ENCODE measurements around the gene DYSF. TPM values are rescaled to one million over a fixed set of nuclear protein-coding genes. Genes with fewer than 3 reads are reported as not detected.

The DYSF gene
- total RNA-seq, 1 donor from 2014 or later = 49.2 TPM

DNA sequence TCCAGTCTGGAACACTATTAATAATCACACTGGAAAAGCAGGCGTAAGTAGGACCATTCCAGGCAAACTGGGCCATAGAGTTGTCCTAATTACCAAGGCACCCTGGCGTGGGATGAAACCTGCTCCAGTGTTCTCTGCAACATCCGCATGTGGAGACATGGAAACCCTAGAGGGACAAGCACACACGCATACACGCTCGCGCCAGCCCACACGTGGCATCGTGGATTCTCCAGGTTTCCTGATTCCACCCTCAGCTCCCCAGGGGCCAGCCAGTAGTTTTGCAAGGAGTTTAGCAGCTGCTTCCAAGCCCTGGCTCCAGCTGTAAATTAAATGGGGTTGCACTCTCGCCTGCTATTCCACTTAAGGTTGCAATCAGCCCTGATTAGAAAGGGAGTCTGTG lies 127.7 kb downstream of the DYSF start:
- DNase-seq = peak; percentile 85

DNA sequence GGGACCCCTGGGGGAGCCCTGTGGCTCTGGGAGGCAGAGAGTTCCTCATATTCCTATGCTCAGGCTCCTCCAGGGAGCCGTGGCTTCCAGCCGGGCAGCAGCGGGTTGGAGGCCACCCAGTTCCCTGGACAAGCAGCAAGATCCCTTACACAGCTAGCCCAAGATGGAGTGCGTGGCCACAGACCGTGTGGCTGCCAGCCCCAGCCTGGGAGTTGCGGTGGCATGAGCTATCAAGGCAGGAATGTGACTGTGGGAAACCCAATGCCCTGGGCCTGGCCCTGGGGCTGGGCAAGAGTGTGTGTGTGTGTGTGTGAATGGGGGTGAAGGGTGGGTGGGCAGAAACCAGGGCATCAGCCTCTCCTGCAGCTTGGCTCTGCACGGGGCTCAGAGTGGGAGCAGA lies 130.5 kb downstream of the DYSF start:
- ATAC-seq (no peak), DNase-seq (no peak)
- intact Hi-C loops (cut with micrococcal nuclease) = no loop called here

More for the DNA sequence above, 127.7 kb downstream of the DYSF start:
- intact Hi-C loops (cut with micrococcal nuclease) = no loop called here
- peak; percentile 56 for ATAC-seq

DNA sequence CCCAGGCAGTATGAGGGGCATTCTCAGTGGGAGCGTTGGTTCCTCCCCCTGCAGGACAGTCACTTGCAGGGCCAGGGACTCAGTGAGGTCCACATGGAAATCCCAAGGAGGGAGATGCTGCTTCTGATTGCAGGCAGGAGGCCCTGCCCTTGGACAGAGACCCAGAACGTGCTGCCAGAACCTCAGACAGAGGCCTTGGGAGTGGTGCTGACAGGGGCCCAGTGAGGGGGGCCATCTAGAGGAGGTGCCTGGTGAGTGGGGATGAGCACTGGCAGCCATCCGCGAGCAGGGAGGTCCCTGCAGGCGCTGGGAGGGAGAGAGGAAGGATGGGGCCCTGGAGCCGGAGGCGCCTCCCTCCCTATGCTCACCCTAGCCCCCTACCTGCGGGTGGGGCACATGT lies 133.1 kb downstream of the DYSF start:
- DNase-seq (no peak), ATAC-seq (no peak)
- intact Hi-C loops (cut with micrococcal nuclease) = no loop called here

DNA sequence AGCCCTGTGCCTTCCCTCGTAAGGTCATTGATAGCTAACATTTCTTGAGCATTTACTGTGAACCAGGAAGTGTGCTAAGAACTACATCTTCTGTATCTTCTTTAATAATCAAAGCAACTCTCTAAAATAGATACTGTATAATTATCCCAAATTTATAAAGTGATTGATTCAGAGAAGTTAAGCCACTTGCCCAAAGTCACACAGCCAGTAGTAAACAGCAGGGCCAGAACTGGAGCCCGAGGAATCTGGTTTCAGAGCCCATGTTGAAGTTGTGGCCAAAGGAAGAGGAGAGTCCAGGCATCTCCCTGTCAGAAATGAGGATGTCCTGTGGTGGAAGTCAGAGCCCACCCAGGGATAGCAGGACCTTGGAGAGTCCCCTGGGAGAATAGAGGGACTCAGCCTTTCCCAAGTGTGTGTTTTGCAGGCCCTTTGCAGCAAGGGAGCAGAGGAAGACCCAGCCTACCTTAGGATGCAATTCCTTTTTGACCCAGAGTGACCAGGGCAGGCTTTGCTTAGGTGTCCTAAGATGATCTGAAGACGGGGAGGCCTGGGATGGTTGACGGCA lies 134.2 kb downstream of the DYSF start:
- ATAC-seq (no peak), DNase-seq (no peak)
- intact Hi-C loops (cut with micrococcal nuclease) = no loop called here

DNA sequence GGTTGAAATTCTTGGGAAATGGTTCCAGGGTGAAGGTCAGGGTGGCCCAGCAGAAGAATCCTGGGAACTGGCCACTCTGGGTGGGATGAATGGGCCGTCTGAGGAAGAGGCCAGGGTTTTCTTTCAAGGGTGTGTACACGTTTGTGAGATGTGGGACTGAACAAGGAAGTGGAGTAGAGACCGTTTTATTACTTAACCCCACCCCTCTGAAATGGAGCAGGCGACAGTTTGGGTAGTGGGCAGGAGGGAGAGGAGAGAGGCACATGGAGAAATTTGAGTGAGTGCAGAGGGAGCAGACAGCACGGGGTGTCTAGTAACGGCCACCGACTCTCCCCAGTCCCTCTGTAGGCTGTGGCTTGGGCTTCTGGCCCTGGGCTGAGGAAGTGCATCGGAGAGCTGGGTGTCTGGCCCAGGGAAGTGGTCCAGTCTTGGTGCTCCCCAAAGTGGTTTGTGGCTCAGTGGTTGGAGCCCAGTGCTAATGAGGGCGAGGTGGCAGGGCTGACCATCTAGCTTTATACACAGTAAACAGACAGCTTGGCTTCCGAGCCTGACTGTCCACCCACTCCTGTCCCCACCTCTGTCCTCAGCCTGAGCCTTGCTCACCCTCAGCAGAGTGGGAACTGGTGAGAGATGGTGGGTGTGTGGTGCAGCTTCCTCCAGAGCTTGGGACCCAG lies 135.3 kb downstream of the DYSF start:
- intact Hi-C loops (cut with micrococcal nuclease) = no loop called here
- DNase-seq = no peak
- no peak for ATAC-seq

DNA sequence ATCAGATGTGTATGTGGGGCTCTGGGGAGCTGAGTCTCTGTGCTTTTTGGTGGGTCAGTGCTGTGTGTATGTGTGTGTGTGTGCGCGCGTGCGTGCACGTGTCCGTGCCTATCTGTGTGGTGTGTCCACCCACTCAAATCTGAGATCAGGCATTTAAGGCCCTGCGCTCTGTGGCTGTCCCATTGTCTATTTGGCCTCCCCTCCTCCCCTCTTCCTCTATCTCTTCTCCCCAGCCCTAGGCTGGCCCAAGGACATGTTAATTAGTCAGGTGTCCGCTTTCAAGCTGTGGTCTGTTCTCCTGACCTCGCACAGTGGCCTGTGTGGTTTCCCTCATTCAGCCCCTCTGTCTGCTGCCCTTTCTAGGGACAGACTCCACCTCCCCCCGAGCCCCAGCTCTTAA lies 136.4 kb downstream of the DYSF start:
- intact Hi-C loops (cut with micrococcal nuclease) = no loop called here
- no peak for DNase-seq
- no peak for ATAC-seq

DNA sequence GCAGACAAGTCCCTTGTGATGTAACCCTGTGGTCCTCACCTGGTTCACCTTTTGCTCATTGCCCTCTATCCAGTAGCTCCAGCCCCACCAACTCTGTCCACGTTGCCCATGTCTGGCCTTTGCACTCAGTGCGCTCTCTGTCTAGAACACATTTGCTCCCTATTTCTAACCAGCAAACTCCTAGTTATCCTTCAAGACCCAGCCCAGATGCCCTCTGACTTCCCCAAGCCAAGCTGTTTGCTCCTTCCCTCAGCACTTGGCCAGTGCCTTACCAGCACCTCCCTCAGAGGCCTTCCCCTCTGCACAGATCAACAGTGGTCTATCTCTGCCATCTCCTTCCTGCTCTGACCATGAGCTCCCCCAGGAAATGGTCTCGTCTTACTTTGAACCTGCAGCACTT lies 137.7 kb downstream of the DYSF start:
- ATAC-seq = no peak

DNA sequence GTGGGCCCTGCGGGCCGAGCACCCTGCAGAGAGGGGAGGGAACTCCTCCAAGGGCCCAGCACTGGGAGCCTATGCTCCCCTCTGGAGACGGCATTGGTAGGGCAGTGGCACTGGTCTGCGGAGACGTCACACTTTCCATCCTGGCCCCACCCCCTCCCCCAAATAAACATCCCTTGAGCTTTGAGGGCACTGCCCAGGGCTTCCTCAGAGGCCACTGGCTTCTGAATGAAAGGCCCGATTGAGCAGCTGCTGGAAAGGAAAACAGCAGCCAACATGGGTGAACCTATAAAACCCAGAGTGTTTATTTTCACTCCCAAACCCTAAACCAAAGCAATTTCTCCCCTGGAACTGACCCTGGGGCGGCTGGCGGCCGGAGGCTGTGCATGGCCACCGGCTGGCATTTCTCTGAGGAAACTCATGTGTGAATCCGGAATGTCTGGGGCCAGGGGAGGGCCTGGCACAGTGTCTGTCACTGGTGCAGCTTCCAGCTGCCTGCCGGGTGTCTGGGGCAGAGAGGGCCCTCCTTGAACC lies 138.9 kb downstream of the DYSF start:
- intact Hi-C loops (cut with micrococcal nuclease) = no loop called here
- ATAC-seq = peak; percentile 29
- no peak for DNase-seq

More for the DNA sequence above, 137.7 kb downstream of the DYSF start:
- DNase-seq = no peak
- intact Hi-C loops (cut with micrococcal nuclease) = no loop called here

DNA sequence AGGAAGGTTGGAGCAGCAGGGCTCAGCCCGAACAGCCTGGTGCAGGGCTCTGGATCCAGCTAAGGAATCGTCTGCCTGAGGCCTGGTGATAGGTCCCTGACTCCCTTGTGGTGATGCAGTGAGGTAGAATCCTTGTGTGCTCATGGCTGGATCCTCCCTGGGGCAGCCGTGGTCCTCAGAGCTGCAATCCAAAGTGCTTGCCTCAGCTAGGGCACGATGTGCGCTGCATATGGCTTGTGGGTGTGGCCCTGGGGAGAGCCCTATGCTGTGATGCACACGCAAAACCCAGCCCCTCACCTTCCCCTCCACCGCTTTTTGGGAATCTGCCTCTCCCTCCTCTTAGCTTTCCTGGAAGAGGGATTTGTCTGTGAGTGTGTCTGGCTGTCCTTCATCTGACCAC lies 142.2 kb downstream of the DYSF start:
- intact Hi-C loops (cut with micrococcal nuclease) = no loop called here
- DNase-seq (no peak), ATAC-seq (no peak)

DNA sequence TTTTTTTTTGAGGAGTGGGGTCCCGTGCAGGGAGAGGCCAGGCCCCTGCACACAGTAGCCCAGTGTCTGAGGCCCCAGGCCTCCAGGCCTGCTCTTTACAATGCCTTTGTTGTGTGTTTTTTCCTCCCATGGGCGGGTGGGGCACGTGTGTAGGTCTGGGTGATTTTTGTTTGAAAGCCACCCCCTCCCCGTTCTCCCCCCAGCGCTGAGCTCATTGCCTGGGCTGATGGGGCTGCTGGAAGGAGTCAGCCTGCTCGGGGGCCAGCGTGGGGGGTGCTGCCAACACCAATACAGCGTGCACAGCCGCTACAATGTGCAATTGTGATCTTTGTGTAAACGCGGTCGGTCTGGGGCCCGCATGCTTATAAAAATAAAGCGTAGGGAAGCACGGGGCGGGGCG lies 142.7 kb downstream of the DYSF start:
- ATAC-seq (no peak), DNase-seq (no peak)
- intact Hi-C loops (cut with micrococcal nuclease) = no loop called here

DNA sequence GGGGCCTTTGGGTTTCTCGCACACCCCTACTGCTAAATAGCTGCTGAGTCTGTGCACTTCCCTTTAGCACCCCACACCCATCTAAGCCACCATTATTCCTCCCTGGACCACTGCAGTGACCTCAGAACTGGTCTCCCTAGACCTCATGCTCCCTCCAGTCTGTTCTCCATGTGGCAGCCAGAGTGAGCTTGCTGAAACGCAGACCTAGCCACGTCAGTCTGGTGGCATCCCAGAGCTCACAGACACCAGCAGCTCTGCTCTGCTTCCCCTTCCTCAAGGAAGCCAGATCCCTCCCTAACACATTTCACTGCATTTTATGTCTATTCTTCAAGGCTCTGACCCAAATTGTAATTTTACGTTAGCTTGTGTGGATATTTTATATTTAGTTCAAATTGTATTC lies 144.4 kb downstream of the DYSF start:
- ATAC-seq (no peak), DNase-seq (no peak)
- intact Hi-C loops (cut with micrococcal nuclease) = no loop called here

DNA sequence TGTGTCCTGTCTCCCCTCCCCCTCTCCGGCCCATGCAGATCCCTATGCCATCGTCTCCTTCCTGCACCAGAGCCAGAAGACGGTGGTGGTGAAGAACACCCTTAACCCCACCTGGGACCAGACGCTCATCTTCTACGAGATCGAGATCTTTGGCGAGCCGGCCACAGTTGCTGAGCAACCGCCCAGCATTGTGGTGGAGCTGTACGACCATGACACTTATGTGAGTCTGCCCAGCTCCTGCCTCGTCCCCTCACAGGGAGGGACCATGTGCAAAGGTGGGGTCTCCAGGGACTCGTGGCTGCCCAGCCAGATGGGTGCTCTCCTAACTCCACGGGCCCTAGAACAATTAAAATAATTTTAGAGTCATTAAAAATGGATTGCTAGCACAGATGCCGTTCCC lies 145.2 kb downstream of the DYSF start:
- intact Hi-C loops (cut with micrococcal nuclease) = no loop called here
- no peak for ATAC-seq
- DNase-seq = no peak

DNA sequence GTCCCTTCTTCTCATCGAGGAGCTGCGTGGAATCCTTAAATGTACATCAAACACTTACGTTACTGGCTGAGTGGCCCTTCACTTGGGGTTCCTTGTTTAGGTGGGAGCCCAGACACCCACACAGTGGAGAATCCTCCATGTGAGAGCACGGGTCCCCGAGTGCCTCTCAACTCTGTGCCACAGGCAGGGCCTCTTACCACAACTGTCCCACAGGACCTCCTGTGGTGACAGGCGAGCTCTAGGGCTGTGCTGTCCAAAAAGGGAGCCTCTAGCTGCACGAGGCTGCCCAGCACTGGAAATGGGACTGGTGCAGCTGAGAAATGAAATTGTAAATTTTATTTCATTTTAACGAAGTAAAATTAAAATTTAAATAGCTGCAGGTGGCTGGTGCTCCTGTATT lies 145.7 kb downstream of the DYSF start:
- no peak for DNase-seq
- intact Hi-C loops (cut with micrococcal nuclease) = no loop called here
- no peak for ATAC-seq

DNA sequence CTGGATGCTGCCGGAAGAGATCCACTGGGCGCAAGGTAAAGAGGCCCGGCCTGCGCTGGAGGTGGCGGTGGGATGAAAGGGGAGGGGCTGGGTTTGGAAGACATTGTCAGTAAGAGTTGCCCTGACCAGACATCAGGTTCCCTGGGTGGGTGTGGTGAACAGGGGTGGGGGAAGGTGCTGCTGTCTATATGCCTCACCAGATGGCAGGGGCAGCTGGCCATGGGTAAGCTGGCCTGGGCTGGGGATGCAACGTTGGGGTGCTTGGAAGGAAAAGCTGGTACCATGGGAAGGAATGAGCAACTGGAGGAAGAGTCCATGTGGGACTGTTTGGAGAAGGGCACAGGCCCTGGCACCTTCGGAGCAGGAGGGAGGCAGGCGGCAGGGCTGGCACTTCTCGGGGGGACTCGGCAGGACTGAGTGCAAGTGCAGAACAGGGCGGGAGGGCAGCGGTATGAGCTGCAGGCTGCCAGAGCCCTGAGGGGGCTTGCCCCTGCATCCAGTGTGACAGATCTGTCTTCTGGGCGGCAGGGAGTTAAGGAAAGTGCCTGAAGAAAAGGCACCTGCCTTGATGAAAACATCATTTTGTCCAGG lies 146.4 kb downstream of the DYSF start:
- intact Hi-C loops (cut with micrococcal nuclease) = no loop called here
- no peak for ATAC-seq

DNA sequence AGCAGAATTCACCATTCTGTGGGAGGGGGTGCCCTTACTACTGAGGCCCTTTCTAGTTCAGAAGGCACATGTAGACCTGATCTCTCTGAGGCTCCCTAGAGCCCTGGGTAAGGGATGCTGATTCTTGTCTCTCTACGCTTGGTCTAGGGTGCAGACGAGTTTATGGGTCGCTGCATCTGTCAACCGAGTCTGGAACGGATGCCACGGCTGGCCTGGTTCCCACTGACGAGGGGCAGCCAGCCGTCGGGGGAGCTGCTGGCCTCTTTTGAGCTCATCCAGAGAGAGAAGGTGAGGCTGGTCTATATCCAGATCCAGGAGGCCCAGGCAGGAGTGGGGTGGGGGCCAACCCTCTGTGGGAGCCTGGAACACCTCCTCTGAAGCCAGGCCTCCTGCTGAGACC lies 147.2 kb downstream of the DYSF start:
- intact Hi-C loops (cut with micrococcal nuclease) = no loop called here
- ATAC-seq (no peak), DNase-seq (peak; percentile 14)

More for the DNA sequence above, 146.4 kb downstream of the DYSF start:
- DNase-seq = no peak

DNA sequence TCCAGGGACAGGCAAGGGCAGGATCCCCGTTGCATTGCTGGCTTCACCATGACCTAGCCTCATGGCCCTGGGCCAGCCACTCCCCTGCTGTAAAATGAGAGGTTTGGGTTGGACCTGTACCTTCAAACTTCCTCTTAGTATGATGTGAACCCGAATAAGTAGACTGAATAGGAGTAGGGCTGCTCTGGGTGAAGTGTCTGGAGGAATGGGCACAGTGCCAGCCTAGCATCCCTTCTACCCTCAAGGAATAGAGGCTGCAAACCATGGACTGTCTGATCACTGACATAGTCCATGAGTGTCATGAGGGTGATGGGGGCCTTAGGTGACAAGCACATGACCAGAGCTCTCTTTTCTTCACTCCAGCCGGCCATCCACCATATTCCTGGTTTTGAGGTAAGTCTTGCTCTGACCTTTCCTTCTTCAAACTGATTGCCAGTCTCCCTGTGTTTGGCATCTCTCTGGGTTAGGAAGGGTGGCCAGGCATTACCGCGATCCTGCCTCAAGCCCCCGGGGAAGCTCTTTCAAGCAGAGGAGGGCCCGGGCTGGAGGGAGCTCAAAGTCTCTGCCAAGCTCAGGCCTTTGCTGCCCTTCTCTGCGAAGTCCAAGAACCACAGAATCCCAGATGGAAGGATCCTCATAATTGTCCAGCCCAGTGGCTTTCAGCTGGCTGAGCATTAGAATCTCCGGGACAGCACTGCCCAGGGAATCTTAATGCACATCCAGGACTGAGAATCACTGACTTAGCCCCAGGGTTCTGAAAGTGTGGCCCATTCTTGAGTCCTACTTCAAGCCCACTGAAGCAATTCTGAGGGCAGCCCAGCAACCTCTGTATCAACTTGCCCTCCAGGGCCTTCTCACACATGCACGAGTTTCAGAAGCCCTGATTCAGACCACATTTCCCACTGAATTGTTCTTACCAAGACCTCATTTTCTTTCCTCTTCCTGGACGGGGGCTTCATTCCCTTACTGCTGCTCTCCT lies 148.1 kb downstream of the DYSF start:
- intact Hi-C loops (cut with micrococcal nuclease) = no loop called here
- ATAC-seq (no peak), DNase-seq (peak; percentile 10)

DNA sequence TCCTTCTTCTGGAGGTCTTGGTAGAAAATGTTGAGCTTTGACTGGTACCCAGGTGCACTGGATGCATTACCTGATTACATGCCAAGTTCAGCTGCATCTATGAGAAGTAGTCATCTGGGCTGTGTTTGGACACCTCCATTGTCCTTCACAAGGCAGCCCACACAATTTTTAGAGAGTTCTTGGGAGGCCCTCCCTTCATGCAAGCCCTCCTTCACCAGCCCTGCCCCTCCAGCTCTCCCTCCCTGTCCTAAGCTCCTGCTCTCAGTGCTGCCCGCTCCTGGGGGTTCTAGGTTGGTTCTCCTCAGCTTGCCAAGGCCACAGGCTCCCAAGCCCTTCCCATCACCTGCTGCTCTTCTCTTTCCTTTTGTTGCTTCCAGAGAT lies 148.7 kb downstream of the DYSF start:
- DNase-seq = no peak
- intact Hi-C loops (cut with micrococcal nuclease) = no loop called here
- no peak for ATAC-seq

DNA sequence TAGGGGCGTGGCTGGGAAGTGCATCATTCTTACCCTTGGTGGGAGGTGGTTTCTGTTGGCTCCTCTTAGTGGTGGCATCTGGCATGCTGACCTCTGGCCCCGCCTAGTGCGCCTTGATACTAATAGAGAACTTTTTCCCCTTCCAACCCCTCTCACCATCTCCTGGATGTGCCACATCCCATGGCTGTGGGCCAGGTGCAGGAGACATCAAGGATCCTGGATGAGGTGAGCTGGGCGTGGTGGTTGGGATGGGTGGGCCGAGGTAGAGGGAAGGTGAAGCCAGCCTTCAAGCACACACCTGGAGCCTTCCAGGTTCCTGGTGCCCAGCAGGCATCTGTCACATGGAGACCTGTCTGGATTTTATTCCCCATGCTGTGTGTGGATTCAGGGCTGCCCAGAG lies 149.2 kb downstream of the DYSF start:
- ATAC-seq (no peak), DNase-seq (peak; percentile 13)
- intact Hi-C loops (cut with micrococcal nuclease) = no loop called here

DNA sequence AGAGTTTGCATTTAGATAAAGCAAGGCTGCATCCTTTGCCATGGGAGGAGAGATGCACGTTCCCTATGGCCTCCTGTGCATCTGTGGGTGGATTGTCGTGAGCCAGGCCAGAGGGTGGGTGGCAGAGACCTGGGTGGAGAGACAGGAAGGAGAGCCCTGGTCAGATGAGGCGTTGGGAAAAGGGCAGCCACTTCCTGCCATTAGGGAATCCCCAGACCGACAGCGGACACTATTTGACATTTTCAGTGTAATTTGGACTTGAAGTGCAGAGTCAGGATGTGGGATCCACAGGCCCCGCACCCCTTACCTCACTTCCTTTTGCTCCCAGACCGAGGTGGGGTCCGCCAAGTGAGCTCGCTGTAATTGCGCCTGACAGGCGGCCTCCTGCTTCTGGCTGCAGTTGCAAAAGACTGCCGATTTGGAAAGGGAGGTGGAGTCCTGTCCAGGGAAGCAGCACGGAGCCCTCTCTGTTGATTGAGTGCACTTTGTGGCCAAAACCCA lies 150.0 kb downstream of the DYSF start:
- DNase-seq = peak; percentile 37
- peak; percentile 32 for ATAC-seq
- intact Hi-C loops (cut with micrococcal nuclease) = no loop called here
